Subcutaneous abdominal adipose tissue (tissue), 5 donors: ENCODE data around the gene WNT3A.

Source experiments
- H3K27ac ChIP-seq: one replicate; pipeline ENCODE4 v1.7.0; 2013; ENCODE audit warnings: low read depth, mild to moderate bottlenecking, inconsistent platforms, low read length, moderate library complexity
- H3K27me3 ChIP-seq, 5 donors: one replicate each; pipeline ENCODE4 v1.7.0; 2013; ENCODE audit warnings: low read length in 5 of 5, inconsistent platforms in 1 of 5; ENCODE audit not compliant: control insufficient read depth in 5 of 5, insufficient read depth in 4 of 5
- H3K36me3 ChIP-seq, 5 donors: one replicate each; pipeline ENCODE4 v1.7.0; 2013; ENCODE audit warnings: low read length in 5 of 5; ENCODE audit not compliant: control insufficient read depth in 5 of 5, insufficient read depth in 5 of 5
- H3K4me1 ChIP-seq, 5 donors: one replicate each; pipeline ENCODE4 v1.7.0; 2013; ENCODE audit warnings: low read length in 5 of 5, mild to moderate bottlenecking in 3 of 5, moderate library complexity in 1 of 5; ENCODE audit not compliant: control insufficient read depth in 5 of 5, insufficient read depth in 5 of 5
- H3K4me3 ChIP-seq, 5 donors: one replicate each; pipeline ENCODE4 v1.7.0; 2013; ENCODE audit warnings: low read length in 5 of 5, low read depth in 1 of 5
- H3K9ac ChIP-seq, 5 donors: one replicate each; pipeline ENCODE4 v1.7.0; 2013; ENCODE audit warnings: low read length in 5 of 5, mild to moderate bottlenecking in 4 of 5, moderate library complexity in 3 of 5
- H3K9me3 ChIP-seq, 5 donors: one replicate each; pipeline ENCODE4 v1.7.0; 2013; ENCODE audit warnings: low read length in 5 of 5; ENCODE audit not compliant: control insufficient read depth in 5 of 5
- donor health status: healthy.
- donor health status: healthy.
- donor health status: healthy.
- donor health status: healthy.
- donor health status: healthy.

Gene WNT3A

GRCh38 chr1:228039986-228040385, 33.2 kb downstream of the WNT3A start:
- peaks cover 34 to 47% (median 43%) of the 10 kb centered on the region in 5 donors for H3K27me3 ChIP-seq
- no peak overlapping the region for H3K4me3 ChIP-seq
- no peak overlapping the region for H3K9ac ChIP-seq
- no peaks in the 10 kb centered on the region for H3K36me3 ChIP-seq
- H3K27ac ChIP-seq: no peak overlapping the region
- H3K4me1 ChIP-seq: peaks cover 0 to 8% (median 4%) of the 10 kb centered on the region in 5 donors
- peaks cover 0 to 5% (median 0%) of the 10 kb centered on the region in 5 donors for H3K9me3 ChIP-seq

GRCh38 chr1:228041316-228041715, 34.5 kb downstream of the WNT3A start:
- no peaks in the 10 kb centered on the region for H3K36me3 ChIP-seq

GRCh38 chr1:228042508-228042907, 35.7 kb downstream of the WNT3A start:
- Histone ChIP-seq H3K9me3 (peaks cover 0 to 5% (median 0%) of the 10 kb centered on the region in 5 donors), H3K36me3 (no peaks in the 10 kb centered on the region), H3K27me3 (peaks cover 22 to 30% (median 28%) of the 10 kb centered on the region in 5 donors), H3K4me1 (peaks cover 0 to 6% (median 3%) of the 10 kb centered on the region in 5 donors), H3K9ac (no peak overlapping the region), H3K27ac (no peak overlapping the region), H3K4me3 (no peak overlapping the region)

More at GRCh38 chr1:228041316-228041715, 34.5 kb downstream of the WNT3A start:
- peaks cover 32 to 42% (median 38%) of the 10 kb centered on the region in 5 donors for H3K27me3 ChIP-seq
- peaks cover 0 to 5% (median 0%) of the 10 kb centered on the region in 5 donors for H3K9me3 ChIP-seq
- no peak overlapping the region for H3K27ac ChIP-seq
- no peak overlapping the region for H3K4me3 ChIP-seq
- peaks cover 0 to 8% (median 4%) of the 10 kb centered on the region in 5 donors for H3K4me1 ChIP-seq
- no peak overlapping the region for H3K9ac ChIP-seq

GRCh38 chr1:228043281-228043848, 36.6 kb downstream of the WNT3A start:
- Histone ChIP-seq H3K4me1 (no peaks in the 10 kb centered on the region), H3K9me3 (peaks cover 0 to 5% (median 0%) of the 10 kb centered on the region in 5 donors), H3K4me3 (no peak overlapping the region), H3K27ac (no peak overlapping the region), H3K9ac (no peak overlapping the region), H3K27me3 (peaks cover 16 to 24% (median 21%) of the 10 kb centered on the region in 5 donors), H3K36me3 (no peaks in the 10 kb centered on the region)

- Histone ChIP-seq H3K36me3 (no peaks in the 10 kb centered on the region), H3K27ac (no peak overlapping the region), H3K4me1 (no peaks in the 10 kb centered on the region), H3K27me3 (peaks cover 4 to 15% (median 7%) of the 10 kb centered on the region in 5 donors), H3K4me3 (no peak overlapping the region), H3K9ac (no peak overlapping the region), H3K9me3 (peaks cover 0 to 5% (median 0%) of the 10 kb centered on the region in 5 donors)
These were observed 38.2 kb downstream of the WNT3A start for GRCh38 chr1:228044961-228045360.

GRCh38 chr1:228045405-228045804, 38.6 kb downstream of the WNT3A start:
- H3K4me3 ChIP-seq: no peak overlapping the region
- peaks cover 0 to 16% (median 7%) of the 10 kb centered on the region in 5 donors for H3K27me3 ChIP-seq

GRCh38 chr1:228045871-228046270, 39.1 kb downstream of the WNT3A start:
- peaks cover 0 to 19% (median 9%) of the 10 kb centered on the region in 5 donors for H3K27me3 ChIP-seq
- H3K4me1 ChIP-seq: no peaks in the 10 kb centered on the region
- H3K27ac ChIP-seq: no peak overlapping the region
- H3K9me3 ChIP-seq: peaks cover 0 to 5% (median 0%) of the 10 kb centered on the region in 5 donors
- H3K9ac ChIP-seq: no peak overlapping the region
- no peaks in the 10 kb centered on the region for H3K36me3 ChIP-seq
- no peak overlapping the region for H3K4me3 ChIP-seq

More at GRCh38 chr1:228045405-228045804, 38.6 kb downstream of the WNT3A start:
- H3K4me1 ChIP-seq: no peaks in the 10 kb centered on the region
- no peak overlapping the region for H3K9ac ChIP-seq
- H3K27ac ChIP-seq: no peak overlapping the region
- H3K9me3 ChIP-seq: peaks cover 0 to 5% (median 0%) of the 10 kb centered on the region in 5 donors
- no peaks in the 10 kb centered on the region for H3K36me3 ChIP-seq

GRCh38 chr1:228046421-228047182, 39.8 kb downstream of the WNT3A start:
- Histone ChIP-seq H3K27me3 (peaks cover 0 to 25% (median 10%) of the 10 kb centered on the region in 5 donors), H3K4me1 (no peaks in the 10 kb centered on the region), H3K27ac (no peak overlapping the region), H3K4me3 (no peak overlapping the region), H3K9me3 (peaks cover 0 to 3% (median 0%) of the 10 kb centered on the region in 5 donors), H3K36me3 (no peaks in the 10 kb centered on the region), H3K9ac (no peak overlapping the region)

- H3K27ac ChIP-seq: no peak overlapping the region
- H3K9ac ChIP-seq: no peak overlapping the region
- H3K9me3 ChIP-seq: peaks cover 0 to 3% (median 0%) of the 10 kb centered on the region in 5 donors
- H3K4me1 ChIP-seq: no peaks in the 10 kb centered on the region
- no peaks in the 10 kb centered on the region for H3K36me3 ChIP-seq
- H3K27me3 ChIP-seq: peaks cover 0 to 25% (median 10%) of the 10 kb centered on the region in 5 donors
- no peak overlapping the region for H3K4me3 ChIP-seq
These were observed 40.3 kb downstream of the WNT3A start for GRCh38 chr1:228047183-228047466.

- Histone ChIP-seq H3K27me3 (peaks cover 0 to 31% (median 14%) of the 10 kb centered on the region in 5 donors), H3K4me3 (no peak overlapping the region), H3K36me3 (no peaks in the 10 kb centered on the region), H3K27ac (no peak overlapping the region), H3K9ac (no peak overlapping the region), H3K4me1 (no peaks in the 10 kb centered on the region), H3K9me3 (no peaks in the 10 kb centered on the region)
These were observed 41.3 kb downstream of the WNT3A start for GRCh38 chr1:228048120-228048519.
